Activated CD8-positive, alpha-beta memory T cell treated with anti-CD3 and anti-CD28 coated beads for 4 hours (primary cell): ENCODE data around the gene NANOS1.
"Not testable (repeated sequence)": the region's sequence is repeated elsewhere in the genome, so short reads cannot be mapped to it uniquely, and the experiment has no call there.

ENCODE experiments used
- DNase-seq, 2 donors: peaks; one replicate each; pipeline ENCODE4 v3.0.0-alpha.2; 2020; ENCODE audit warnings: low read depth in 2 of 2

The NANOS1 gene

DNA sequence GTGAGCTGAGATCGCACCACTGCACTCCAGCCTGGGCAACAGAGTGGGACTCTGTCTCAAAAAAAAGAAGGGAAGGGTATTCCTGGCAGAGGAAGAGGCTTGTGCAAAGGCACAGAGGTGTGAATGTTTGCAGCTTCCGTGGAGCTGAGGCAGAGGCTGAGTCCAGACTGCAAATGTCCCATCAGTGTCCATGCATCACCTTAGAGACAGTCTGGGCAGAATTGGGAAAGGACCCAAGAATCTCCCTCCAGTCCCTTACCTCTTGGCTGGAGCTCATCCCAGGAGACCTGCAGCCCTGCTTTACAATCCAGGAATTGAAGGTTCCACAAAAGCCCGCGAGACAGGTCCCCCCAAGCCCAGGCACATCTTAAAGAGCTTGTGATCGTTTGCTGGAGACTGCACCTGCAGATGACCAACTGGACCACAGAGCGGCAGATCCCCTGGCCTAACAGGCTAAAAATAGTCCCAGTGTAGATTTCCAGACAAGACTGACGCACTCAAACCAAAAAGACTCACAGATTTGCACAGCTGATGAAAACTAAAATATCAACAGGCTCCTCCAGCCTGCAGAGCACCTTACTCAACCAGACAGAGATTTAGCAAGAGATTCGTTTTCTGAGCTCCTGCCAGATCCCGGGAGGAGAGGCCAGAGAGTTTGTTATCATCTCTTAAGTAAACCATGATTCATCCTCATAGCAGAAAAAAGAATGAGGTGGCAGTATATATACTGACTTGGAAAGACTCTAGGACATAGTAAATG lies 22.9 kb upstream of the NANOS1 start:
- no peak for DNase-seq

DNA sequence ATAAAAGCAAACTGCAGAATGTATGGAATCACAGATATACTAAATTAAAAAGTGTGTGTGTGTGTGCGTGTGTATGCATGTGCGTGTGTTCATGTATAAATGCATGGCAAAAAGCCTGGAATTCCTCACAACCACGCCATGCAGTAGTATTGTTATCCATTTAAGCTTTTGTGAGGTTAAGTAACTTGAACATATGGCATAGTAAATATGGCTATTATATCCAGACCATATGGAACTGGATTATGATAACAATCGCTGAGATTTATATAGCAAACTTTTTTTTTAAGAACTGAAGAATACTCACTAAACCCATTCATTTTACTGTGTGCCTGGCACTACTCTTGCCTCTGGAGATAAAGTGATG lies 22.3 kb upstream of the NANOS1 start:
- DNase-seq, result no peak

DNA sequence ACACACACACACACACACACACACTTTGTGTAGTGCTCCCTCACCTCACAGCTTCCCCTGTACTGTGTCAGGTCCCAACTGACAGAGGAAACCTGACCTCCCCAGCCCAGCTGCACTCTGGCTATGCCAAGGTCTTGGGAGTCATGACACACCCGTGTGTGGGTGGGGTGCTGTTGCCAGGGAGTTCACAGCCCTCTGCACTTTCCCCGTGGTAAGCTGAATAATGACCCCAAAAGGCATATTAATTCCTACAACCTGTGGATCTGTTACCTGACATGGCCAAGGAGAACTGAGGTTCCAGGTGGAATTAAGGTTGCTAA lies 8.9 kb upstream of the NANOS1 start:
- DNase-seq, result no peak

DNA sequence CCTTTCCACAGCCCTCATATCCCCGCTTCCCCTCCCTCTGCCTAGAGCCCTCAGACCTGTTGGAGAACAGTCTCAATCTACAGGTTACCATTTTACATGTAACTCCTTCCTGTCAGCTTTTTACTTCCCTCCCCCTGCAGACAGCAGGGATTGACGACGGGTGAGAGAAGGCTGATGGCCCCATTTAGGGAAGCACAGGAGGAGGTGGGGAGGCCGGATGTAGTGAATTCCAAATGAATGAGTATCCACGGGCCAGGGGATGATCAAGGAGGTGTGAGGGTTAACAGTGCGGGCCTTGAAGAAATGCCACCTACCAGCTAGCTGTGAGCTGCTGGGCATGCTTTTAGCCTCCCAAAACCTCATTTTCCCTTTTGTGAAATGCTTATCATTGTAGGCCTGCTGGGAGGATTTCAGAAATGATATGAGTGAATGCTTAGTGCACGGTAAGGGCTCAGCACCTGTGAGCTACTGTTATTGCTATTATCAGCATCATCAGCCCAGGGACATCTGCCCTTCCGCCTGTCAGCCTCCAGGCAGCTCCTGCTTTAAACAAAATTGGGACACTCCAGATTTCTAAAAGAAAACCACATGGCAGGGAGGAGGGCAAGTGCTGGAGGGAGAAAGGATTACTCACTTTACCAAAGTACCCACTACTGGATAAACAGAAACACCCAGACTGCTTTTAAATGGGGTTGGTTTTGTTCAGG lies 6.5 kb upstream of the NANOS1 start:
- no peak for DNase-seq

DNA sequence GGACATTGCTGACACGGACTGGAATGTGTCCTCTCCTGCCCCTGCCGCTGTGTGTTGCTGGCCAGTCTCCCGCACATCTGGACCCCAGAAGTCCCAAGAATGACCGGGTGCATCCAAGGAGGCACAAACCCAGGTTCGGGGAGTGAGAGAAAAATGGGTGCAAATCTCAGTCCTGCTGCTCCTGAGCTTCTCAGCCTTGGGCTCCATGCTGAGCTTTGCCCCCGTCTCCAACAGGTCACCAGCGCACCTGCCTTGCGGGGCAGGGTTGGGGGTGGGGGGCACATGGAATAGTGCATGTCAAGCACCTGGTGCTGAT lies 6.0 kb upstream of the NANOS1 start:
- no peak for DNase-seq

DNA sequence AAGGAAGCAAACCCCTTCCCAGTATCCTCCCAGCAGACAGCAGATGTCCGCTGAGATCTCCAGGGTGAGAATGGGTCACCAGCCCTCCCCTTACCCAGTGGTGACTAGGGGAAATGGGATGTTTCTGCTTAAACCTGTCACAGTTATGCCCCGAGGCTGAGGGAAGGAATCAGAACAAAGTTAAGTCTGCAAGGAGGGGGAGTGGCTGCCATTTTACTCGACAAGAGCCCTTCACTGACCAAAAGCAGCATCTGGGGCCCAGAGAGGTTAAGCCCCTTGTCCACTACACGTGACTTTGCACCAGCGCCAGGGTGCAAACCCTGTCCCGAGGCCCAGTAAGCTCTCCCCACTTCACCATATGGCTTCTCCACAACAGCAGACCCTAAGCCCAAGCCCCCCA lies 4.6 kb upstream of the NANOS1 start:
- DNase-seq, result no peak

DNA sequence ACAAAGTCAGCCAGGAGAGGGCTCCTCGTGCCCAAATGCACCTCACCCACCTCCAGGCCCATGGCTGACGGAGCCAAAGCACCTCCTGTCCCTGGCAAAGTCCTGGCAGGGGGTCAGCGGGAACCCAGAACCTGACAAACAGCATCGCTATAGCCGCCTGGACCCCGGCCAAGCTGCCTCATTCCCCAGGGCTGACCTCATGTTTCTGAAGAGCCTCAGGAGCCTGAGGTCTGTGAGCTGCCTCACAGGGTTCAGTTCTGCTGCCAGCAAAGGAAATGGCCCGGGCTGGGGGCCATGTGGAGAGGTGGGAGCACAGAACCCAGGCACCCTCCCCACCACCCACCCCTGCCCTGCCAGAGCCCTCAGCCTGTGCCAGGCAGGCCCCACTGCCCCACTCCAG lies 4.2 kb upstream of the NANOS1 start:
- no peak for DNase-seq

DNA sequence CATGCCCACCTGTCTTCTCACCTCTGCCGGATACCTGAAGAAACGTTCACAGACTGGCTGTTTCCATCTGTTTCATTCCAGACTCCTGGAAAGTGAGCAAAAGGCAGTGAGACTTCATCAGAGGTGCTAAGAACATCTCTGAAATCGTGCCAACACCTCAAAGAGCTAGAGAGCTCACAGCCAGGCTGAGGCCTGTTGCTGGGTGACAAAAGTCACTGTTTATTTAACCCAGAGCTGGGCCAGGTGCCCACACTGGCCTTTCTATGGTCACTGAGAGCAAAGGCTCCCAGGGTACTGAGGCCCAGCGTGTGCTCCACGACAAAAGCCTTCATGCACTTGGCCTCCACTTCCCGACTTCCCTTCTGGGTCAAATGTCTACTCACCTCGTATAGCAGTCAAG lies 3.7 kb upstream of the NANOS1 start:
- DNase-seq, result no peak

DNA sequence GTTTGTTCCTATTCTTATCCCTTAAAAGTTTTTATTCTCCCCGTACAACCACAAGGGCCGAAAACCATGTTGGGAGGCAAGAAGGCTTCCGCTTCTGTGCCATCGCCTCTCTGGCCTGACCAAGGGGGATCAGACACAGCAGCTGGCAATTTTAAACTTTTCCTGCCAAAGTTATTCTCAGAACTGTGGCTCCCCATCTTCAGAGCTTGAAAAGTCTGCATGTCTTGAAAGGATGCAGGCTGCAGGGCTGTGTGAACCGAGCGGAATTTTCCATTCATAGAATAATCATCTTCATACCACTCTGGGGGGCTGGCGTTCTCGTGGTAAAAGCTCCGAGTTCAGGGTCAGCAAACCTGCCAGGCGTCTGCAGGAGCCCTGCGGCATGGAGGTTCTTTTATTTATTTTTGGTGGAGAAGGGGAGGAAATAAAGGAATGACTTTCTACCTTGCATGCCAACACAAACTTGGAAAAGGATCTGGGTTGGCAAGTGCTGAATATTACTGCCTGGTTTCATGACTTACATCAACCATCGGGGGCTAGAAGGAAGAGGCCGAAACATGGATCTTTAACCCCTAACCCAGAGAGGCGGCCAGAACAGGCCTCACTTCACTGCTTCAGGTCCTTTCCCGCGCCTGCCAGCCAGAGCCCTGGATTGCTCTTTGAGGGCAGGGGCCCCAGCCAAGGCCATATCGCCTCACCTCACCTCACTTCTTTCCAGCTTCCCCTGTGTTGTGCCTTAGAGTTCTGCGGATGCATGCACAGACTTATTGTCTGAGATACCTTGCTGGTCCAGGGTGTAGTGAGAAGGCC lies 3.0 kb upstream of the NANOS1 start:
- no peak for DNase-seq

- DNase-seq, result not testable (repeated sequence)
Observed at GRCh38 chr10:119028445-119028899, 1.0 kb upstream of the NANOS1 start.

DNA sequence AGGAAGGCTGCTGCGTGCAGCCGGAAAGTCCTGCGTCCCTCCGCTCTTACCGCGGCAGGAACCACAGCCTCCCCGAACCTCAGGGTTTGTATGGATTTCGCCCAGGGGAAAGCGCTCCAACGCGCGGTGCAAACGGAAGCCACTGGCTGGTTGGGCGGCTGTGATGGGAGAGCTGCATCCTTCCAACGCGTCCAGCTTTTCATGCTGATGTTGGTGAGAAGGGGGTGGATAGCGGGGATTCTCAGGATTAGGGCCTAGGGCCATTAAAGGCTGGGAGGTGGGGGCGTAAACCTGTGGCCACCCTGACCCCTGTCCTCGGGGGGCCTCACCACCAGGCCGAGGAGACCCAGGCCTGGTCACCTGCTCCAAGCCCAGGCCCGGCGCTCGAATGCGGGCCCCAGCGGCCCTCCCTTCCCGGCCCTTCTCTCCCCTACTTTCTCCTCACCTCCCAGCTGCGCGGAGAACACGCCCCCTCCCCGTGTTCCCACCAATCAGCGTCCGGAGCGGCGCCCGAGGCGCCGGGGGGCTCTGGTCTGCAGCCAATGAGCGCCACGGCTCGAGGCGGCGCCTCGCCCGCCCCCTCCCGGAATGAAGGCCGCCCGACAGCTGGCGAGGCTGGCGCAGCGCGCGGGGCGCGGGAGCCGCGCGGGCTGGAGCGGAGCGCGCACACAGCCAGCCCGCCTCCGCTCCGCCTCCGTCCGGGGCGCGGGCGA lies 458 bp upstream of the NANOS1 start:
- peak; percentile 64 to 71 for DNase-seq

DNA sequence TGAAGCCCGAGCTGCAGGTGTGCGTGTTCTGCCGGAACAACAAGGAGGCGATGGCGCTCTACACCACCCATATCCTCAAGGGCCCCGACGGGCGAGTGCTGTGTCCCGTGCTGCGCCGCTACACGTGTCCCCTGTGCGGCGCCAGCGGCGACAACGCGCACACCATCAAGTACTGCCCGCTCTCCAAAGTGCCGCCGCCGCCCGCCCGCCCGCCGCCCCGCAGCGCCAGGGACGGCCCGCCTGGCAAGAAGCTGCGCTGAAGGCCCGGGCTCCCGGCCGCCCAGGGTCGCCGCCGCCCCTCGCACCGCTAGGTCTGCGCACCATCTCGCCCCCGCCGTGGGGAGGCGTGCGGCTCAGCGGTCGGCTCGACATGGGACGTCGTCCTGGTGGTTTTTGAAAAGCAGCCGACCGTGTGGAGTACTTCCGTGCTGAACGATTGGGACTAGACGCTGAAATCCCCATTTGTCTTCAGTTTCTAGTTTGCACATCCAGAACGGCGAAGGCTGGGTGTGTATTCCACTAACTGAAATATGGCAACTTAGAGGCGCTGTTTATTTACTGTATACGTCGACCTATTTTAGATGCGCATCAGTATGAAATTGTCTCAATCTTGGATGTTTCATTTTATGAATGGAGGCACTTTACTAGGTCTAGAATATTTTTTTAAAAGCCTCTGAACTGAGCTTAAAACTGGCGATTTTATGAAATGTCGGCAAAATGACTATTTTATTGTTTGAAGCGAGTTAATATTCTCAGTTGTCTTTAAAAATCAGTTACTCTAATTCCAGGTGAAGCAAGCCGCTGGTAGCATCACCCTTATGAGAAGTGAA lies 1.1 kb downstream of the NANOS1 start:
- no peak for DNase-seq

- no peak for DNase-seq
Observed at GRCh38 chr10:119031496-119032059, 2.1 kb downstream of the NANOS1 start.

DNA sequence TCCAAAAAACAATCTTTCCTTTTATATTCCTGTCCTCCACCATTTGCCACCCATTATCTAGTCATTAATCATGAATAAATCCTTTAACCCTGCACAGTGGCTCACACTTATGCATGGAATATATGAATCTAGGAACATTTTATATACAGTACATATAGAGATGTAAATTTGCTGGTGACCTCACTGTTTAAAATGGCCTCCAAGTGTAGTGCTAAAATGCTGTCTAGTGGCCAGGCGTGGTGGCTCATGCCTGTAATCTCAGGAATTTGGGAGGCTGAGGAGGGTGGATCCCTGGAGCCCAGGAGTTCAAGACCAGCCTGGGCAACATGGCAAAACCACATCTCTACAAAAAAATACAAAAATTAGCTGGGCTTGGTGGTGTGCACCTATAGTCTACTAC lies 9.6 kb downstream of the NANOS1 start:
- DNase-seq, result no peak

DNA sequence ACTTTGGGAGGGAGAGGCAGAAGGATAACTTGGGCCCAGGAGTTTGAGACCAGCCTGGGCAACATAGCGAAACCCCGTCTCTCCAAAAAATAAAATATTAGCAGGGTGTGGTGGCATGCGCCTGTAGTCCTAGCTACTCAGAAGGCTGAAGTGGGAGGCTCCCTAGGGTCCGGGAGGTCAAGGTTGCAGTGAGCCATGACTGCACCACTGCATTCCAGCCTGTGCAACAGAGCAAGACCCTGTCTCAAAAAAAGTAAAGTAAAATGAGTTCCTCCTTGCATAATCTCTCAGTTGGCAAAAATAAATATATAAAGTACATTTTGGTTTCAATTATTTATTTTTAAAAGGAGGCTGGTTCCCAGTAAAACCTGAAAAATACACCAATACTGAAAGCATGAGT lies 11.8 kb downstream of the NANOS1 start:
- DNase-seq, result no peak

- no peak for DNase-seq
Observed at GRCh38 chr10:119042169-119042568, 12.7 kb downstream of the NANOS1 start.

DNA sequence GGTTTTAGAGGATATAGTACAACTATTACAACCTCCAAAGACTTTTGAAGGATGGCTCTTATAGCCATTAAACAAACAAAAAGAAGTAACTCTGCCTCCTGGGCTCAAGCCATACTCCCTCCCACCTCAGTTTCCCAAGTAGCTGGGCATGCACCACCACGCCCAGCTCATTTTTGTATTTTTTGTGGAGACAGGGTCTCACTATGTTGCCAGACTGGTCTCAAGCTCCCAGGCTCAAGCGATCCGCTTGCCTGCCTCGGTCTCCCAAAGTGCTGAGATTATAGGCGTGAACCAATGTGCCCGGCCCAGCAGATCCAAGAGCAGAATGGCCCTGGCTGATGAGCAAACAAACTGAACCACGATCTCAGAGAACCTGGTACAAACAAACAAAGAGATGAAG lies 16.0 kb downstream of the NANOS1 start:
- no peak for DNase-seq

- DNase-seq, result no peak
Observed at GRCh38 chr10:119049361-119049760, 19.8 kb downstream of the NANOS1 start.

GRCh38 chr10:119049777-119050176 lies 20.3 kb downstream of the NANOS1 start:
- DNase-seq, result no peak

GRCh38 chr10:119051775-119052174 lies 22.3 kb downstream of the NANOS1 start:
- DNase-seq, result no peak

DNA sequence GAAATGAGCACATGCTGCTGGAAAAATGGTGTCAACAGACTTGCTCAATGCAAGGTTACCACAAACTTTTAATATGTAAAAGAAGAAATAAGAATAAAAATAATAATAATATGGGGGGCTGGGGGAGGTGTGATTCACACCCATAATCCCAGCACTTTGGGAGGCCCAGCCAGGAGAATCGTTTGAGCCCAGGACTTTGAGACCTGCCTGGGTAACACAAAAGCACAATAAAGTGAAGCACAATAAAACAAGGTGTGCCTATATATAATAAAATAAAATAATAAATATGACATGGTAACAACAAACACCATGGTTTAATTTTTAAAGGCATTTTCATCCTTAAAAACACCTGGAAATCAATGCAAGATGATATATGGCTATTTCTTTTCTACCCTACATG lies 26.0 kb downstream of the NANOS1 start:
- DNase-seq, result no peak
